ENCODE data around the gene SLC25A41. TPM values are rescaled to one million over a fixed set of nuclear protein-coding genes. Genes with fewer than 3 reads are reported as not detected.

The SLC25A41 gene
- total RNA-seq, 2 donors from 2014 or later, result not detected

- no peak for TF ChIP-seq CTCF (IDR thresholded peaks at IDR 0.05)
- H3K4me3 ChIP-seq, result no peak overlapping the region
- H3K36me3 ChIP-seq, result peaks cover 28% of the 10 kb centered on the region
- no peak overlapping the region for H3K27ac ChIP-seq
- peaks cover 0 to 14% of the 10 kb centered on the region in 2 donors for H3K4me1 ChIP-seq
- DNase-seq (ENCODE audit: low spot score), result no peak
- H3K9me3 ChIP-seq, result no peaks in the 10 kb centered on the region
- no peaks in the 10 kb centered on the region for H3K27me3 ChIP-seq
Measured at GRCh38 chr19:6376512-6377190, 56.9 kb downstream of the SLC25A41 start.

Small RNAs within 50 kb of the gene (microRNA-seq; reads per million reads assigned to microRNA genes)
- gene MIR3940 (ENCODE audit: borderline number of aligned reads in 2 of 2, borderline replicate concordance in 1 of 2) (0 to 2.8 reads per million in 2 donors), gene MIR6790 (ENCODE audit: borderline number of aligned reads in 2 of 2, borderline replicate concordance in 1 of 2) (0 reads per million in 2 donors), gene MIR6885 (ENCODE audit: borderline number of aligned reads in 2 of 2, borderline replicate concordance in 1 of 2) (0 to 0.71 reads per million in 2 donors)

Other genes starting within 250 kb of the SLC25A41 start
- 10 to 100 TPM; 21.2 to 36.9 TPM for gene MLLT1, start 153.8 kb downstream of the SLC25A41 start, total RNA-seq
- under 1 TPM in 1 of 2 donors, not detected in 1; 0.24 TPM for gene ACER1, start 100.2 kb downstream of the SLC25A41 start, total RNA-seq
- gene CLPP, start 72.2 kb downstream of the SLC25A41 start, total RNA-seq, result 100 to 1,000 TPM in 1 of 2 donors, 10 to 100 TPM in 1; 83.7 to 104 TPM
- gene ALKBH7, start 61.0 kb downstream of the SLC25A41 start, total RNA-seq, result 10 to 100 TPM; 71.7 to 93.7 TPM
- under 1 TPM; 0.82 to 0.98 TPM for gene PSPN, start 57.8 kb downstream of the SLC25A41 start, total RNA-seq
- gene GTF2F1, start 40.6 kb downstream of the SLC25A41 start, total RNA-seq, result 10 to 100 TPM; 23.7 to 33.0 TPM
- 10 to 100 TPM; 55.3 to 95.7 TPM for gene KHSRP, start 9.0 kb downstream of the SLC25A41 start, total RNA-seq
- 100 to 1,000 TPM in 1 of 2 donors, 10 to 100 TPM in 1; 88.7 to 103 TPM for gene SLC25A23, start 26.0 kb upstream of the SLC25A41 start, total RNA-seq
- gene CRB3, start 30.5 kb upstream of the SLC25A41 start, total RNA-seq, result 1 to 10 TPM in 1 of 2 donors, under 1 TPM in 1; 0.33 to 2.5 TPM
- gene DENND1C, start 48.0 kb upstream of the SLC25A41 start, total RNA-seq, result under 1 TPM; 0.30 to 0.75 TPM
- gene TUBB4A, start 68.5 kb upstream of the SLC25A41 start, total RNA-seq, result 1 to 10 TPM in 1 of 2 donors, under 1 TPM in 1; 0.83 to 2.3 TPM
- gene TNFSF9, start 97.3 kb upstream of the SLC25A41 start, total RNA-seq, result under 1 TPM in 1 of 2 donors, not detected in 1; 0.43 TPM
- not detected for gene CD70, start 157.4 kb upstream of the SLC25A41 start, total RNA-seq
- gene TNFSF14, start 236.4 kb upstream of the SLC25A41 start, total RNA-seq, result 1 to 10 TPM in 1 of 2 donors, under 1 TPM in 1; 0.63 to 1.3 TPM

All from right atrium auricular region (tissue), 2 donors.